GM10266 (cell line): Measurements from ENCODE around the gene OSBPL6.

Experiments used
- DNase-seq: peaks from one replicate; pipeline ENCODE4 v3.0.0; 2012; ENCODE audit errors: extremely low spot score
- CTCF ChIP-seq: IDR thresholded peaks from 2 replicates; pipeline ENCODE4 v1.5.1; 2012; ENCODE audit warnings: mild to moderate bottlenecking, low read depth; ENCODE audit not compliant: control insufficient read depth, insufficient read depth; ENCODE audit errors: missing control alignments

OSBPL6 gene

GRCh38 chr2:178199334-178199733 lies 5.0 kb downstream of the OSBPL6 start:
- no peak for TF ChIP-seq CTCF
- DNase-seq = no peak

GRCh38 chr2:178200331-178200730 lies 6.0 kb downstream of the OSBPL6 start:
- no peak for DNase-seq
- TF ChIP-seq CTCF = no peak

GRCh38 chr2:178202927-178203326 lies 8.6 kb downstream of the OSBPL6 start:
- no peak for TF ChIP-seq CTCF
- DNase-seq = no peak

- no peak for TF ChIP-seq CTCF
- no peak for DNase-seq
Measured at GRCh38 chr2:178204977-178205376, 10.7 kb downstream of the OSBPL6 start.

- no peak for TF ChIP-seq CTCF
- no peak for DNase-seq
Measured at GRCh38 chr2:178205853-178206521, 11.7 kb downstream of the OSBPL6 start.

- TF ChIP-seq CTCF = no peak
- DNase-seq = no peak
Measured at GRCh38 chr2:178208336-178208735, 14.0 kb downstream of the OSBPL6 start.

GRCh38 chr2:178208817-178209216 lies 14.5 kb downstream of the OSBPL6 start:
- DNase-seq = no peak
- TF ChIP-seq CTCF = no peak
